Heart right ventricle (tissue), 16 donors: ENCODE data around the gene ADCY7. TPM values are rescaled to one million over a fixed set of nuclear protein-coding genes. Genes with fewer than 3 reads are reported as not detected.

ENCODE experiments used
- ATAC-seq, 8 donors: fragments of 200-7000 bp; cut with Tn5 transposase; one replicate each; pipeline ENCODE4 v1.9.1; 2020; ENCODE audit warnings: mild to moderate bottlenecking in 8 of 8, moderate library complexity in 8 of 8, moderate number of reproducible peaks in 1 of 8
- DNase-seq, 2 donors: peaks; one replicate each; pipeline ENCODE4 v3.0.0-alpha.2; 2020
- H3K27ac ChIP-seq, 10 donors: fragments of 200-600 bp; sonication (generic) in 2 of 10; one replicate each; pipeline versions ENCODE4 v1.5.0 to v1.8.0; 2020 to 2022; ENCODE audit warnings: mild to moderate bottlenecking in 3 of 10
- H3K27me3 ChIP-seq, 7 donors: fragments of 200-600 bp; one replicate each; pipeline ENCODE4 v1.8.0; 2021 to 2022; ENCODE audit warnings: mild to moderate bottlenecking in 2 of 7
- H3K36me3 ChIP-seq, 9 donors: fragments of 200-600 bp; sonication (generic) in 1 of 9; one replicate each; pipeline versions ENCODE4 v1.5.0 to v1.8.0; 2020 to 2022; ENCODE audit warnings: mild to moderate bottlenecking in 2 of 9
- H3K4me1 ChIP-seq, 9 donors: fragments of 200-600 bp; sonication (generic) in 1 of 9; one replicate each; pipeline versions ENCODE4 v1.5.0 to v1.8.0; 2020 to 2022; ENCODE audit warnings: mild to moderate bottlenecking in 4 of 9
- H3K4me3 ChIP-seq, 10 donors: fragments of 200-600 bp; sonication (generic) in 2 of 10; one replicate each; pipeline versions ENCODE4 v1.5.0 to v1.8.0; 2020 to 2022; ENCODE audit warnings: mild to moderate bottlenecking in 7 of 10, moderate library complexity in 2 of 10
- H3K9me3 ChIP-seq, 11 donors: fragments of 200-600 bp in 10 of 11; sonication (generic) in 2 of 11; one replicate each; pipeline versions ENCODE4 v1.5.0 to v1.8.0; 2013 to 2022; ENCODE audit warnings: mild to moderate bottlenecking in 2 of 11, control low read depth in 1 of 11, moderate library complexity in 1 of 11
- WGBS, 2 donors: extraction: QIAGEN DNeasy Blood & Tissue Kit; methylation state at CpG; one replicate each; pipeline ENCODE4 v1.1.7; 2013; ENCODE audit warnings: inconsistent platforms in 1 of 2; 5-methylcytosine and 5-hydroxymethylcytosine counted together
- intact Hi-C, 10 donors: fragments of 100-400 bp; cut with DNase I; formaldehyde crosslinking; loops; one replicate each; pipeline versions ENCODE4 v1.11.1 to v1.14.2; 2022
- polyA plus RNA-seq, 2 donors: library from polyadenylated mRNA; stranded (reverse); fragments of 200-250 nt; gene quantifications; one replicate each; pipeline ENCODE4 v1.2.3, GENCODE V29; 2013
- total RNA-seq, 10 donors: library from RNA; stranded (reverse); fragmentation: NEBNext Ultra II Directional in 3 of 10; extraction: Animal tissue kit (Norgen Biotek cat#: 25700) in 3 of 10; gene quantifications; one replicate each; pipeline versions ENCODE4 v1.2.1 to v1.2.4, GENCODE V29; 2021 to 2023
- TF ChIP-seq, protein P1 (sequence below), 9 donors: fragments of 200-600 bp; sonication (generic) in 2 of 9; IDR thresholded peaks; one replicate each; pipeline versions ENCODE4 v1.5.0 to v1.8.0; 2021 to 2022; ENCODE audit warnings: antibody characterized with exemption in 9 of 9, mild to moderate bottlenecking in 5 of 9, moderate library complexity in 1 of 9
- donor health status: Arrhythmogenic right ventricular cardiomyopathy.
- donor health status: ischemic (EF 13 %, LVEDD 7.1; RV severe dilation, severe dysfunction).
- donor health status: healthy with polysubstance abuse.
- donor health status: DM: no; HTN: yes; CAD: no.
- donor health status: DM: no; HTN: no; CAD: no.
- donor health status: ischemic (EF 25% LVEDD 6.9; RV normal size, moderate dysfunction).
- donor health status: ischemic (EF 25% LVEDD 5.7; RV mildly dilated, moderate dysfunction).
- donor health status: healthy.
- donor health status: DM: yes; HTN: yes; CAD: no.
- donor health status: Ischemic cardiomyopathy.
- donor health status: ischemic (EF 35%, LVEDD 5.7; RV mildly dilated, moderate dysfunction).
- donor health status: nonischemic (EF 11% LVEDD 7.7; RV severe dilation, severe dysfunction).
- donor health status: DM: yes; HTN: yes; CAD: no.
- donor health status: PGD.
- donor health status: ischemic (EF 29% LVEDD 5.4; RV normal size, mild dysfunction).
- donor health status: nonischemic (EF 23%, LVEDD 6.1; RV moderate dilation, normal function).

ADCY7 gene
- total and polyA plus RNA-seq, 12 donors = 2.2 to 25.5 (median 4.7) TPM

DNA sequence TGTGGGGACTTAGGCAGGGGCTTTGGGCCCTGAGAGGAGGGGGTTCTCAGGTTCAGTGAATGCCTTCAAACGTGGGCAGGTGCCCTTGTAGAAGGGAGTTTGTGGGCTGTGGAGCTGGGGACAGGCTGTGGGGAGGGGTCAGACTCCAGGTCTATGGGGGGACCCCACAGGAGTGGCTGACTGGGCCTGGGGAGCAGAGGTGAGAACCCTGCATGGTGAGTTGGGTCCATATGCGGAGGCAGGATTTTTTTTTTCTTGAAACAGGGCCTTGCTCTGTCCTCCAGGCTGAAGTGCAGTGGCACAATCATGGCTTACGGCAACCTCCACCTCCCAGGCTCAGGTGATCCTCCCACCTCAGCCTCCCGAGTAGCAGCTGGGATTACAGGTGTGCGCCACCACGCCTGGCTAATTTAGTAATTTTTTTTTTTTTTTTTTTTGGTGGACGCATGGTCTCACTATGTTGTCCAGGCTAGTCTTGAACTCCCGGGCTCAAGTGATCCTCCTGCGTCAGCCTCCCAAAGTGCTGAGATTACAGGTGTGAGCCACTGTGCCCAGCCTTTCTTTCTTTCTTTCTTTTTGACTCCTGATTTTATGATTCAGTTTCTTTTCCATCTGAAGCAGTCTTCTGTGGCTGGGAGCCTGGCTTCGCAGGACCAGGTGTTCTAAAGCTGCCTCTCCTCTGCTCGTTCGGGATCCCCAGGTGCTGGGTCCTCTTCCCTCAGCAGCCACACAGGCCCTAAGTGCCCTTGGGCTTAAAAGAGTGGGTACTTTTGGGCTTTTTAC is 19.0 kb upstream of the ADCY7 start:
- H3K36me3 ChIP-seq = no peaks in the 10 kb centered on the region
- DNase-seq (no peak), ATAC-seq (no peak)
- WGBS, 2 donors = 97% methylated on average over 12 of the region's 12 CpGs
- intact Hi-C loops = loop anchor here in 2 of 10 donors (5.0 to 10.0 kb wide), 2 partner anchors 65 to 417 kb away; no protein-coding TSS in a partner anchor
- H3K27me3 ChIP-seq = peaks cover 0 to 27% (median 9%) of the 10 kb centered on the region in 7 donors
- TF ChIP-seq, protein P1, sequence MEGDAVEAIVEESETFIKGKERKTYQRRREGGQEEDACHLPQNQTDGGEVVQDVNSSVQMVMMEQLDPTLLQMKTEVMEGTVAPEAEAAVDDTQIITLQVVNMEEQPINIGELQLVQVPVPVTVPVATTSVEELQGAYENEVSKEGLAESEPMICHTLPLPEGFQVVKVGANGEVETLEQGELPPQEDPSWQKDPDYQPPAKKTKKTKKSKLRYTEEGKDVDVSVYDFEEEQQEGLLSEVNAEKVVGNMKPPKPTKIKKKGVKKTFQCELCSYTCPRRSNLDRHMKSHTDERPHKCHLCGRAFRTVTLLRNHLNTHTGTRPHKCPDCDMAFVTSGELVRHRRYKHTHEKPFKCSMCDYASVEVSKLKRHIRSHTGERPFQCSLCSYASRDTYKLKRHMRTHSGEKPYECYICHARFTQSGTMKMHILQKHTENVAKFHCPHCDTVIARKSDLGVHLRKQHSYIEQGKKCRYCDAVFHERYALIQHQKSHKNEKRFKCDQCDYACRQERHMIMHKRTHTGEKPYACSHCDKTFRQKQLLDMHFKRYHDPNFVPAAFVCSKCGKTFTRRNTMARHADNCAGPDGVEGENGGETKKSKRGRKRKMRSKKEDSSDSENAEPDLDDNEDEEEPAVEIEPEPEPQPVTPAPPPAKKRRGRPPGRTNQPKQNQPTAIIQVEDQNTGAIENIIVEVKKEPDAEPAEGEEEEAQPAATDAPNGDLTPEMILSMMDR (IDR thresholded peaks at IDR 0.05) = no peak
- peak overlapping the region in 1 of 10 donors; percentile 67 for H3K4me3 ChIP-seq
- peaks cover 0 to 37% (median 16%) of the 10 kb centered on the region in 9 donors for H3K4me1 ChIP-seq
- no peak overlapping the region for H3K27ac ChIP-seq
- H3K9me3 ChIP-seq = no peaks in the 10 kb centered on the region

DNA sequence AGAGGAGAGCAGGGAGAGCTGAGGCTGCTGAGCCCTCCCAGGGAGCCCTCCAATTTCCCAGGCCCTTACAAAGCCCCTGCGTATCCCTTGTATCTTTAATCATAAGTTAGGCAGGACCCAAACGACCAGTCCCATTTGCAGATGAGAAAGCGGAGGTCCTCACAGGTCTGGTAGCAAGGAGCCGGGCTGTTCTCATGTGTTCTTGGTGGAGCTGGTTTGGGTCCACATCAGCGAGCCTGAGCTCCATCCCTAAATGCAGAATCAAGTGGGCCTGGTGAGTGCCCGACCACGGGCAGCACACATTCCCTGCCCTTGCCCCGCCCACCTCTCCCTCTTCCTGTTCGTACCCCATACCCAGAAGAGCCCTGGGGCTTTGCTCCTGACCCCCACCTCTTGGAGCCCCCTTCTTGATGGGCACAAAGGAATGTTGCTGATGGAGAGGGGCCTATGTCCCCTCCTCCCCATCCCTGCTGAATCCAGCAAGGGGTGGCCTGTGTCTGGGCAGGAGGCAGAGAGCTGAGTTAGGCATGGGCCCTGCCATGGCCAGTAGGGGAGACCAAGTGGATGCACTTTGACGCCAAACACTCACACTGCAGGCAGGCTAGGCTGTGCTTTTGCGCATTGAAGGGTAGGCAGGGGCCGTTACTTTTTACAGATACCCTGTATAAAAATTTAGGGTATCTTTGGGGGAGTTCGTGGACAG is 18.3 kb upstream of the ADCY7 start:
- peaks cover 0 to 20% (median 9%) of the 10 kb centered on the region in 7 donors for H3K27me3 ChIP-seq
- intact Hi-C loops = loop anchor here in 2 of 10 donors (5.0 to 10.0 kb wide), 2 partner anchors 64 to 417 kb away; no protein-coding TSS in a partner anchor
- WGBS, 2 donors = 87 to 88% methylated on average over 13 of the region's 13 CpGs
- peaks cover 0 to 44% (median 16%) of the 10 kb centered on the region in 9 donors for H3K4me1 ChIP-seq
- DNase-seq (no peak), ATAC-seq (no peak)
- no peaks in the 10 kb centered on the region for H3K9me3 ChIP-seq
- H3K4me3 ChIP-seq = no peak overlapping the region
- H3K27ac ChIP-seq = no peak overlapping the region
- no peaks in the 10 kb centered on the region for H3K36me3 ChIP-seq
- TF ChIP-seq, protein P1 (IDR thresholded peaks at IDR 0.05) = no peak

DNA sequence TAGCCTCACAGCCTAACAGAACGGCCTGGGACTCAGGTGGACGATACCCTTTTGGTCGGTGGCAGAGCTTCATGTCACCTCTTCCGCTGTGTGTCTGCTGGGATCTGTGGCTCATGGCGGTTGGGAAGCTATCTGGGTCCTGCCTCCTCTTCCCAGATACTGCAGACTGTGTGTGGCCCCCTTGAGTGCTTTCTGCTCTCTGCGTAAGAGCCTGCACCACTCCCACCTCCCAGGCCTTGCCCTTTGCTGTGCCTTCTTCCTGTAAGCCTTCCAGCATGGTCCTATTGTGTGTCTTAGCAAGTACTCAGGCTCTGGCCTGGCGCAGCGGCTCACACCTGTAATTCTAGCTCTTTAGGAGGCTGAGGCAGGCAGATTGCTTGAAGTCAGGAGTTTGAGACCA is 17.5 kb upstream of the ADCY7 start:
- Histone ChIP-seq H3K4me3 (no peak overlapping the region), H3K36me3 (no peaks in the 10 kb centered on the region), H3K27ac (no peak overlapping the region), H3K27me3 (peaks cover 0 to 20% (median 9%) of the 10 kb centered on the region in 7 donors), H3K4me1 (peaks cover 0 to 48% (median 16%) of the 10 kb centered on the region in 9 donors), H3K9me3 (no peaks in the 10 kb centered on the region)
- TF ChIP-seq, protein P1 (IDR thresholded peaks at IDR 0.05) = no peak
- intact Hi-C loops = loop anchor here in 2 of 10 donors (5.0 to 10.0 kb wide), 2 partner anchors 63 to 416 kb away; no protein-coding TSS in a partner anchor
- WGBS, 2 donors = 90 to 92% methylated on average over 8 of the region's 8 CpGs
- no peak for ATAC-seq
- no peak for DNase-seq

DNA sequence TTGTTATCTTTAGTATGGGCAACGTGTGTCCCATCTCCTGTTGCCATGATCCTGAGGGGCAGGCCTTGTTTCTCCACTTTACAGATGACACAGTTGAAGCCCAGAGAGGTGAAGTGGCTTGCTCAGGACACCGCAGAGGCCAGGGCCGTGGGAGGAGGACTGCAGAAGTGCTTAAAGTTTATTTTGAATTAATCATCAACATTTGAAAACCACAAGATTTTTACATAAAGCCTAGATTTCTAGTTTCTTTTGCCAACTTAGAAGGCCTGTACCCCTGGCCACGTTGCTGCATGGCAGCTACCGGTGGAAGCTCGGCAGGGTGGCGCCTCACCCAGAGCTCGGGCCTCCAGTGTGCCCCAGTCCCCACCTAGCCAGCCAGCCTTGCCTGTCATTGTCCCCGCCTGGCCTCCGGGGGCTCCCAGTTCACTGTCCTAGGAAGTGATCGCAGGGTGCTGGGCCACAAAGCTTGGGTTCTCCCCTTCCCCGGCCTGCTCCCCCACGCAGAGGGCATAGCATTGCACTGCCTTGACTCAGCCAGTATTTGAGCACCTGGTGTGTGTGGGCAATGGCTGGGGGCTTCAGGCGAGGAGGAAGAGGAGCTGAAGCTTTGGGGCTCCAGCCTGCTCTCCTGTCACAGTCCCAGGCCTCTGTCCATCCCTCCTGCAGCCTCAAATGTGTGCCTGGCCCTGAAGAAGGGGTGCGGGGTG is 14.8 kb upstream of the ADCY7 start:
- Histone ChIP-seq H3K36me3 (no peaks in the 10 kb centered on the region), H3K4me3 (no peak overlapping the region), H3K4me1 (peaks cover 0 to 34% (median 3%) of the 10 kb centered on the region in 9 donors), H3K27ac (peak overlapping the region in 1 of 10 donors; percentile 9), H3K27me3 (peaks cover 0 to 9% (median 0%) of the 10 kb centered on the region in 7 donors), H3K9me3 (no peaks in the 10 kb centered on the region)
- DNase-seq (no peak), ATAC-seq (peak in 5 of 8 donors; percentile 10 to 43 (median 18))
- TF ChIP-seq, protein P1 (IDR thresholded peaks at IDR 0.05) = no peak
- WGBS, 2 donors = 84 to 89% methylated on average over 15 of the region's 15 CpGs
- intact Hi-C loops = loop anchor here in 2 of 10 donors (10.0 kb wide), 2 partner anchors 73 to 403 kb away; no protein-coding TSS in a partner anchor
